Measurements from ENCODE around the gene INTS2.
"Not testable (repeated sequence)": the region's sequence is repeated elsewhere in the genome, so short reads cannot be mapped to it uniquely, and the experiment has no call there.

Gene INTS2

DNA sequence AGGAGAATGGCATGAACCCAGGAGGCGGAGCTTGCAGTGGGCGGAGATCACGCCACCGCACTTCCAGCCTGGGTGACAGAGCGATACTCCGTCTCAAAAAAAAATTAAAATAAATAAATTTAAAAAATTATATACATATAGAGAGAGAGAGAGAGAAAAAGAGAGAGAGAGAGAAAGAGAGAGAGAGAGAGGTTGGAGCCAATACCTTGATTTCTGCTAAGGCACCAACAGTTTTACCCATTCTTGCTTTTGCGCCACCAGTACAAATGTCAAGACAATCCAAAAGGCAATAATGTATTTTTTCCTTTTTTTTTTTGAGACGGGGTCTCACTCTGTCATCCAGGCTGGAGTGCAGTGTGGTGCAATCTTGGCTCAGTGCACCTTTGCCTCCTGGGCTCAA lies 81.7 kb downstream of the INTS2 start:
- DNase-seq = no peak

DNA sequence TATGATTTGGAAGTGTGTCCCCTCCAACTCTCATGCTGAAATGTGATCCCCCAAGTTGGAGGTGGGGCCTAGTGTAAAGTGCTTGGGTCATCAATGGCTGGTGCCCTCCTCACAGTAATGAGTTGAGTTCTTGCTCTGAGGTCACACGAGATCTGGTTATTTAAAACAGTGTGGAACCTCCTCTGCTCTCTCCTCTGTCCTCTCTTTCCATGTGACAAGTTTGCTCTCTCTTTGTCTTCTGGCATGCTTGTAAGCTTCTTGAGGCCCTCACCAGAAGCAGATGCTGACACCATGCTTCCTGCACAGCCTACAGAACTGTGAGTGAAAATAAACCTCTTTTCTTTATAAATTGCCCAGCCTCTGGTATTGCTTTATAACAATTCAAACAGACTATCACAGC lies 84.3 kb downstream of the INTS2 start:
- DNase-seq = no peak

DNA sequence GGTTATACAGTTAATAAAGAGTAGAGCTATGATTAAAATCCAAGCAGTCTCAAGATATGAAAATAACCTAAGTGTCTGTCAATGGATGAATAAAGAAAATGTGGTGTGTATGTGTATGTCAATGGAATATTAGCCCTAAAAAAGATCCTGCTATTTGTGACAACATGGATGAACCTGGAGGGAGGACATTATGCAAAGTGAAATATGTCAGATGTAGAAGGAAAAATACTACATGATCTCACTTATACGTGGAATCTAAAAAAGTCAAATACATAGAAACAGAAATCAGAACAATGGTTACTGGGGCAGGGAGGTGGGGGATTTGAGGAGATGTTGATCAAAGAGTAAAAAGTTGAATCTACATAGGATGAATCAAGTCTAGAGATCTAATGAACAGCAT lies 84.9 kb downstream of the INTS2 start:
- no peak for DNase-seq

DNA sequence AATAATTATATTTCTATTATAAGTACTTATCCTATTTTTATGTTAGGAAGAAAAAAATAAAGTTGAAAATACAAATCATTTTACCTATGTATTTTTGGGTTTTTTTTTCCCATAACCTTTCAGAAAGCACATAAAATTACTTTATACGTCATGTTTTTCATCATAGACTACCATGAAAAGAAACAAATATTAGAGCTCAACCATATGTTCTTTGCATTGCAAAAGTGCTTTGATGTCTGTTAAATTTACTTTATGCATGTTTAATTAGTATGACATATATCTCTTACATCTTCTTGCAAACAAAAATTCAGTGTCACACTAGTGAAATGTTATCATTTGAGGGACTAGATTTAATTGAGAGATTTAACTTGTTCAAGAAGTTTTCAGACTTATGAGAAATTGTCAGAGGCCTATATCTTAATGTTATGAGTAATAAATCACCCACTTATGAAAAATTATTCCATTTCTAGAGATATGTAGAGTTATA lies 88.4 kb downstream of the INTS2 start:
- no peak for DNase-seq

DNA sequence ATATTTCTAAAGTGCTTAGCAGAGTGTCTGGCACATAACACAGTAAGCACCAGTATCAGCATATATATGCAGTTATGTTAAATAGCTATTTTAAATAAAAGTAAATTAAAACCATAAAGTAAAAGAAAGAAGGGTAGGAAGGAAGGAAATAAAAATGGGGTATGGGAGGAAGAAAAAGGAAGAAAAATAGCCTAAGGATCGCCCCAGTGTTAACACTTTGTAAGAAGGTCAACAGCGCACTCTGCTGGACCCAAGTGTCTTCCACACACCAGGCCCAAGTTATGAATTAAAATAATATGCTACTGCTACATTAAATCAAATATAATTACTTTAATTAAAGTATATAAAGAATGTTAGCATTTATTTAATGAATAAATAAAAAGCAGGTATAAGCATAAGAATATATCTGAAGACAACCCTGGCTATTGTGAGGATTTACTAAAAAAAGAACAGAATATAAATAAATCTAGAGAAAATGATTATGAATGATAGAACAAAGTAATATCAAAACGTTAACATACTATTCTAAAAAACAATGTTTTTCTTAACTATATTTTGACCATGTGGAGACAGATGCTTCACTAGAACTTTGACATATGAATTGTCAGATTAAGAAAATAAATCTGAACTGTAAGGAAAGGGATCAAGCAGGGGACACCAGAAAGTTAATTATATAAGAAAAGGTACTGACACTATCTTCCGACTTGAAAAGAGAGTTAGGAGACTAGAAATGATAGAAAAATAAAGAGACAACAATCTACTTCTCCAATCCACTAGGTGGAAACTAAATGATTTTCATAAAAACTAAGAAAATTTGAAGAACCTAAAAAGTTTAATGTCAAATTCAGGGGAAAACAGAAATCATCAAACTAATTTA lies 90.4 kb downstream of the INTS2 start:
- peak; percentile 62 for DNase-seq

DNA sequence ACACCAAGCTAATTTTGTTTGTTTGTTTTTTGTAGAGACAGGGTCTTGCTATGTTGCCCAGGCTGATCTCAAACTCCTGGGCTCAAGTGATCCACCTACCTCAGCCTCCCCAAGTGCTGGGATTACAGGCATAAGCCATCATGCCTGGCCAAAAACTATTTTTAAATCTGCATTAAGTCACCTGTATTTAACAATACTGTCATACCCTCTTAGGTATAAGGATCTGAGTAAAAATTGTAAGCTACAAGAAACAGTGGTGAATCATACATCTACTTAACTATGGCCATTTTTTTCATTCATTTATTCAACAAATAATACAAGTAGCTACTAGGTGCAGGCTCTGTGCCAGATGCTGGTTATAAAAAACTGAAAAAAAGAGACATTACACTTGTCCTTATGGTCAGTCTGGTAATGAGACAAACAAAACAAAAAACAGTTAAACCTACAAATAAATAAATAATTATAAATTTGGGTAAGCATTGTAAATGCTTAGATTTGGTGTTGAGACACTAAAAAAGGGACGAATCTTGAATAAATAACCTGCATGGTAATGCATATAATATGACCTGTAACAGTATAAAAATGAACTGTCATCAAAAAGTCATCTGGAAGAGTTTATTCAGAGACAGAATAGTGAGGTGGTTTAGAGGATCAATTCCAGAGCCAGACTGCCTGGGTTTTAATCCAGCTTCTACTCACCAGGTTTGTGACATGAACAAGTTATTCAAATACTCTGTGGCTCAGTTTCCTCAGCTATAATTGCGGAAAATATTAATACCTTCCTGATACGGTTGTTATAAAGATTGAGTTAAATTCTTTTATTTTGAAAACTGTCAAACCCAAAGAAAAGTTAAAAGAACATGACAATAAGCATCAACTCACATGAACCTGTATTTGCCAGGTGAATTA lies 91.3 kb downstream of the INTS2 start:
- no peak for DNase-seq

DNA sequence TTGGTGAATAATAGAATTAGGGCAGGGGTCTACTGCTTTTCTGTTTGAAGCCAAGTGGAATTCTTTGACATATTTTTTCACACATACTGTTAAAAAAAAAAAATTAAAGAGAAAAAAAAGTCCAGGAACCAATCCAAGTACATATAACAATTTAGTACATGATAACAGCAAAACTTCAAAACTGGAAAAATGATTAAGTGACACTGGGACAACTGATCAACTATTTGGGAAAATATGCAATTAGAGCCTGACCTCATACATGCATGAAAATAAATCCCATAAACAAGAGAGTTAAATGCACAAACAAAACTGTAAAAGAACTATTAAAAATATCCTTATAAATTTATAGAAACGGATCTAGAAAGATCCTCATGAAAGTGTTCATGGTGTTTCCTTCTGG lies 92.2 kb downstream of the INTS2 start:
- no peak for DNase-seq

DNA sequence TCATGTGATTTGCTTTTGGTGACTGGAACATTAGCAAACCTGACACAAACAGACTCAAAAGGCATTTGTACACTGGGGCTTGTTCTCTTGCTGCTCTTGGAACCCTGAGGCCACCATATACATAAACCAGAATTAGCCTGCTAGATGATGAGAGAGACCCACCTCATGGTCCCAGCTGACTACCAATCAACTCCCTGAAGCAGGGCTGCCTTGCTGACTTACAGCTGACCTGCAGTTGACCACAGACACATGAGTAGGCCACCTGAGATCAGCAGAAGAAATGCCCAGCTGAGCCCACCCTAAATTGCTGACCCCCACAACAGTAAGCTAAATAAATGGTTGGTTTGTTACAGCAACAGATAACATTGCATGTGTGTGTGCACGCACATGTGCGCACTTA lies 93.2 kb downstream of the INTS2 start:
- DNase-seq = no peak

DNA sequence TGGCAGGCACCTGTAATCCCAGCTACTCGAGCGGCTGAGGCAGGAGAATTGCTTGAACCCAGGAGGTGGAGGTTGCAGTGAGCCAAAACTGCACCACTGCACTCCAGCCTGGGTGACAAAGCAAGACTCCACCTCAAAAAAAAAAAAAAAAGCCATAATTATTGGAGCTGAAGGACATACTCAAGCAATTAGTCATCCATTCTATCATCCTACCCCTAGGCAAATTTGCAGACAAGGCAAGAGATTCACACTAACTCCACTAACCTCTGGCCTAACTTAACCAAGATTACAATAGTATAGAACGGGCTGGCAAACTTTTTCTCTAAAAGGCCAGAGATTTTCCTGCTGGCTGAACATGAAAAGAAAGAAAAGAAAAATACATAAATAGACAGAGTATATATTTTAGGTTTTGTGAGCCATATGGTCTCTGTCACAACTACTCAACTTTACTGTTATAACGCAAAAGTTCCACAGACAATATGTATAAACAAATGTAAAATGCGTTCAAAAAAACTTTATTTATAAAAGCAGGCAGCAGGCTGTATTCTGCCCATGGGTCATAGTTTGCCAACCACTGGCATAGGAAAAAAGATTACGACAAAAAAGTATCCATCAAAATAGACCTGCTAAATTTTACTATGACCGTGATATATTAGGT lies 94.1 kb downstream of the INTS2 start:
- DNase-seq = peak; percentile 77

DNA sequence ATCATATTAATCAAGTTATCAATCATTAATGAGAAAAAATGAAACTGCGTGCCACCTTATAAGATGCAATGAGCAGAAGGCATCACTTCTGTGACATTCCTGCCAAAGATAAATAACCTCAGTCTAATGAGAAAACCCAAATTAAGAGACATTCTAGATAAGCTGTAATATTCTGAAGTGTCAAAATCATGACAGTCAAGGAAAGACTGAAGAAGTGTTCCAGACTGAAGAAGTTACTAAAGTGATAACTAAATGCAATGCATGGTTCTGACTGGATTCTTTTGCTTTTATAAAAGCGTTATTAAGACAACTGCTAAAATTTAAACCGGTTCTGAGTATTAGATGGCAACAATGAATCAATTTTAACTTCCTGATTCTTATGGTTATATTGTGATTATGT lies 95.3 kb downstream of the INTS2 start:
- no peak for DNase-seq

DNA sequence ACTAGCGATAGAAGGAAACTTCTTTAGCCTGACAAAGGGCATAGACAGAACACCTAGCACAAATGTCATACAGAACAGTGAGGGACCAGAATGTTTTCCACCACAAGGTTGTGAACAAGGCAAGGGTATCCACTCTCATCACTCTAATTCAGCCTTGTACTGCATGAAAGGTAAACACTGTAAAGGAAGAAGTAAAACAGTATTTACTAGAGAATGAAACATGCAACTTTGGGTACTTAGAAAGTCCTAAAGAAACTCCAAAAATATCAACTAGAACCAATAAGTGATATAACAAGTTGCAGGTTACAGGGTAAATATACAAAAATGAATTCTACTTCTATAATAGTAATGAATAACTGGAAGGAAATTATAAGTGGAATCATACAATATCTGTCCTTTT lies 96.7 kb downstream of the INTS2 start:
- DNase-seq = no peak

DNA sequence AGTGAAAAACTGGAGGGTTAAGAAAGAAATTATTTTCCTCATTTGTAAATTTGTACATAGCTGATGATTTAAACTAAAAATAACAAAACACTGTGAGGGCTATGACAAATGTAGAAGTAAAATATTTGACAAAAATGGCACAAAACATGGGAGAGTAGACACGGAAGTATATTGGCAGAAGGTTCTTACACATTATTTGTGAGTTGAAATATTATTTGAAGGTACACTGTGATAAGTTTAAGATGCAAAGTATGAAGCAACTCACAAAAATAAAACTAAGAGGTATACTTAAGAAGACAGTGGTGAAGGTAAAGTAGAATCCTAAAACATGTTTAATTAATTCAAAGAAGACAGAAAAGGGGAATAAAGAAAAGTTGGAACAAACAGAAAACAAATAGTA lies 99.1 kb downstream of the INTS2 start:
- no peak for DNase-seq

DNA sequence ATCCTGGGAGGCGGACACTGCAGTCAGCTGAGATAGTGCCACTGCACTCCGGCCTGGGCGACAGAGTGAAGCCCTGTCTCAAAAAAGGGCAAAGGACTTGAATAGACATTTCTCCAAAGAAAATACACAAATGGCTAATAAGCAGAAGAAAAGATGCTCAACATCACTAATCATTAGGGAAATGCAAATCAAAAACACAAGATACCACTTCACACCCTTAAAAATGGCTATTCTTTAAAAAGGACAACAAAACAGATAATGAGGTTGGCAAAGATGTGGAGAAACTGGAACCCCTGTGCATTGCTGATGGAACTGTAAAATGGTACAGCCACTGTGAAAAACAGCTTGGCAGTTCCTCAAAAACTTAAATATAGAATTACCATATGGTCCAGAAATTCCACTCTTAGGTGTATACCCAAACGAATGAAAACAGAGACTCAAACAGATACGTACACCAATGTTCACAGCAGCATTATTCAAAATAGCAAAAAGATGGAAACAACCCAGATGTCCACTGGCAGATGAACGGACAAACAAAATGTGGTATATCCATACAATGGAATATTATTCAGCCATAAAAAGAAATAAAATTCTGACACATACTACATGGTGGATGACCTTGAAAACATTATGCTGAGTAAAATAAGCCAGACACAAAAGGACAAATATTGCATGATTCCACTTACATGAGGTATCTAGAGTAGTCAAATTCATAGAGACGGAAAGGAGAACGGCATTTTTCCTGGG lies 100.0 kb downstream of the INTS2 start:
- DNase-seq = no peak

DNA sequence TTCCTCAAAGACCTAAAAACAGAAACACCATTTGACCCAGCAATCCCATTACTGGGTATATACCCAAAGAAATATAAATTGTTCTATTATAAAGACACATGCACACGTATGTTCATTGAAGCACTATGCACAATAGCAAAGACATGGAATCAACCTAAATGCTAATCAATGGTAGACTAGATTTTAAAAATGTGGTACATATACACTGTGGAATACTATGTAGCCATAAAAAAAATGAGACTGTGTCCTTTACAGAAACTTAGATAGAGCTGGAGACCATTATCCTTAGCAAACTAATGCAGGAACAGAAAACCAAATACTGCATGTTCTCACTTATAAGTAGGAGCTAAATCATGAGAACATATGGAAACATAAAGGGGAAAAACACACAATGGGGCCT lies 100.9 kb downstream of the INTS2 start:
- not testable (repeated sequence) for DNase-seq

DNA sequence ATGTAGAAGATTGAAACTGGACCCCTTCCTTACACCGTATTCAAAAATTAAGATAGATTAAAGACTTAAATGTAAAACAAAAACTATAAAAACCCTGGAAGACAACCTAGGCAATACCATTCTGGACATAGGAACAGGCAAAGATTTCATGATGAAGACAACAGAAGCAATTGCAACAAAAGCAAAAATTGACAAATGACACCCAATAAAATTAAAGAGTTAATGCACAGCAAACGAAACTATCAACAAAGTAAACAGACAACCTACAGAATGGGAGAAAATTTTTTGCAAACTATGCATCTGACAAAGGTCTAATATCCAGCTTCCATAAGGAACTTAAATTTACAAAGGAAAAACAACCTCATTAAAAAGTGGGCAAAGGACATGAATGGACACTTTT lies 101.6 kb downstream of the INTS2 start:
- not testable (repeated sequence) for DNase-seq

DNA sequence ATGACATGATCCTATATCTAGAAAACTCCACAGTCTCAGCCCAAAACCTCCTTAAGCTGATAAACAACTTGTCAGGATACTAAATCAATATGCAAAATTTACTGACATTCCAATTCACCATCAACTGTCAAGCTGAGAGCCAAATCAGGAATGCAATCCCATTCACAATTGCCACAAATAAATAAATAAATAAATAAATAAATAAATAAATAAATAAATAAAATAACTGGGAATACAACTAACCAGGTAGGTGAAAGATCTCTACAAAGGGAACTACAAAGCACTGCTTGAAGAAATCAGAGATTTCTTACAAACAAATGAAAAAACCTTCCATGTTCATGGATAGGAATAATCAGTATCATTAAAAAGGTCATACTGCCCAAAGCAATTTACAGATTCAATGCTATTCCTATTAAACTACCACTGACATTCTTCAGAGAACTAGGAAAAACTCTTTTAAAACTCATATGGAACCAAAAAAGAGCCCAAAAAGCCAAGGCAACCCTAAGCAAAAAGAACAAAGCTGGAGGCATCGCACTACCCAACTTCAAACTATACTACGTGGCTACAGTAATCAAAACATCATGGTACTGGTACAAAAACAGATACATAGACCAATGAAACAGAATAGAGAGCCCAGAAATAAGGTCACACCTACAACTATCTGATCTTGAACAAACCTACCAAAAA lies 102.2 kb downstream of the INTS2 start:
- no peak for DNase-seq

DNA sequence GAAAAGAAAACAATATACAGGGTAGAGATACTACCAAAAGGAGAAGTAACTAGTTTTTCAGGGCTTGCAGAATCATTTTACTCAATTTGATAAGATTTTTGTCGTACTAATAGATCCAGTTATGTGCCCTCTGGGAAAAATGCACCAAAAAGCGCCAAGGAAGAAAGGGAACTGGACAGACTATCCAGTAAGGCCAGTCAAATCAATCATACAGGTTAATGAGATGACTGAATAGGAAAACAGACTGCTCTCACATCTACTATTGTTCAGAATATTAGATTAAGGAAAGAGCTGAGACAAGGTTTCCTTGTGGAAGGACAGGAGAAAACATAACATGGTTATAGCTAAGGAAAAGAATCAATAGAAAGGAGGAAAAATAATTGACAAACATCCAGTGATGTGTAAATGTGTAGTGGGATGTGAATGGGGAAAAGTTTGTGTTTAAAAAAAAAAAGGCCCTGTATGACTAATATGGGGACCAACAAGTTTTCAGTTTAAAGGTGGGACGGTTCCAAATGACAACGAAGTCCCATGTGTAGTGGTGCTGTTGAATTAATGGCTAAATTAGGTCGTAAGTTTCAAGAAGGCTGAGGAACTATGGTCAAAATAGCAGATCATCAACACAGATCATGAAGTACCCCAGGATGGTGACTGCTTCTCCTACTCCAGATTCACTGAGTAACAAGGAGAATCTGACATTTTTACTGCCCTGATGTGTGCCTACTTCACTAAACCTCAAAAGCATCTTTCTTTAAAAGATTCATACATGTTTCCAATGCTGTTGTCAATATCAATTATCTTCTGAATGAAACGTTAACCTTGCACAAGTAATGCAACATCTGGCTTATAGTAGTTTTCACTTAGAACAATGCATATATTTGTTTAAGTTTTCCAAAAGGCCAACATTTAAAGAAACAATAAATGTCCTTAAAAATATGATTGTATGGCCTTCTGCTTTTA lies 105.2 kb downstream of the INTS2 start:
- no peak for DNase-seq

DNA sequence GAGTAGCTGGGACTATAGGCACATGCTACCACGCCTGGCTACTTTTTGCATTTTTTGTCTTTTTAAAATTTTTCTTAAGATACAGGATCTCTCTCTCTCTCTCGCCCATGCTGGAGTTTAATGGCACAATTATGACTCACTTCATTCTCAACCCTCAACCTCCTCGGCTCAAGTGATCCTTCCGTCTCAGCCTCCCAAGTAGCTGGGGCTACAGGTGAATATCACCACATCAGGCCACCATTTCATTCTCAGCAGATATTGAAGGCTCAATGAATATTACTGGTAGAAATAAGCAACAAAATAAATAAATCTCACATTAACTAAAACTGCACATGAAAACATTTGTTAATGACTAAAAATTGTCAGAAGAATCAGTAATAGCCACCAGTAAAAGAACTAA lies 106.1 kb downstream of the INTS2 start:
- no peak for DNase-seq

DNA sequence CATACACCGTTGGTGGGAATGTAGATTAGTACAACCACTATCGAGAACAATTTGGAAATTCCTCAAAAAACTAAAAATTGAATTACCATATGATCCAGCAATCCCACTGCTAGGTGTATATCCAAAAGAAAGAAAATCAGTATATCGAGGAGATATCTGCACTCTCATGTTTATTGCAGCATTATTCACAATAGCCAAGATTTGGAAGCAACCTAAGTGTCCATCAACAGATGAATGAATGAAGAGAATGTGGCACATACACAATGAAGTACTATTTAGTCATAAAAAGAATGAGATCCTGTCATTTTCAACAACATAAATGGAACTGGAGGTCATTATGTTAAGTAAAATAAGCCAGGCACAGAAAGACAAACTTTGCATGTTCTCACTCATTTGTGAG lies 108.5 kb downstream of the INTS2 start:
- not testable (repeated sequence) for DNase-seq

DNA sequence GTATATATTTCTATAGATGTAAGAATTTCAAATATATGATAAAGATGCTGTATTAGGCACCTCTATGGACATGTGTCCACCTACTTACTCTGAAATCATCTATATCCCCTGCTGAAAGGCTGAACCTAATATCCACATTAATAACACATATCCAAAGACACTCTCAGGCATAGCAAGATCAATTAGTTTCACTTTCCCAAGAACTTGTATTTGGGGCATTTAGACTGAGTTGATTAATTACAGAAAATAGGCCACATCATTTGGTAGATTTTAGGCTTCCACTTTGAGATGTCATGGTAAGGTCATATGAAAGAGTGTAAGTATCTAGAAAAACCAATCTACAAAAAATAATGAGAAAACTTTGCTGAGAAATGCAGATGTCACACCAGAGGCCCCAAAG lies 109.6 kb downstream of the INTS2 start:
- no peak for DNase-seq

DNA sequence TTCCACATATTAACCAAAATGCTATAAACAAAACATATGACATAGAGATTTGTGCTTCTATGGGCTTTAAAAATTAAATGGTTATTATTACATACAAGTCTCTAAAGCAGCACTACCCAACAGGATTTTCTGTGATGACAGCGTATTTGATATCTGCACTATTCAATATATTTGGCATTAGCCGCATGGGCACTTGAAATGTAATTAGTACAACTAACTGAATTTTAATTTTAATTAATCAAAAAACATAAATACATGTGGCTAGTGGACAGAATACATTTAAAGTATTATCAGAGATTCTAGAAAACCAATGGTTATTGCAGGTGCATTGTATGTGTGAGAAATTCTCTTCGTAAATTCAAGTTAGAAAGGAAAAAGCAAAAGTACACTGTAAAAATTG lies 110.3 kb downstream of the INTS2 start:
- DNase-seq = no peak

Measured in fibroblast of skin of right biceps (primary cell).